Amniotic stem cell (primary cell): ENCODE measurements around the gene VPS37D.
"Not testable (repeated sequence)": the region's sequence is repeated elsewhere in the genome, so short reads cannot be mapped to it uniquely, and the experiment has no call there.

Source experiments
- DNase-seq: peaks from one replicate; lab custom pipeline; 2025; lab: John Stamatoyannopoulos, UW

The VPS37D gene

DNA sequence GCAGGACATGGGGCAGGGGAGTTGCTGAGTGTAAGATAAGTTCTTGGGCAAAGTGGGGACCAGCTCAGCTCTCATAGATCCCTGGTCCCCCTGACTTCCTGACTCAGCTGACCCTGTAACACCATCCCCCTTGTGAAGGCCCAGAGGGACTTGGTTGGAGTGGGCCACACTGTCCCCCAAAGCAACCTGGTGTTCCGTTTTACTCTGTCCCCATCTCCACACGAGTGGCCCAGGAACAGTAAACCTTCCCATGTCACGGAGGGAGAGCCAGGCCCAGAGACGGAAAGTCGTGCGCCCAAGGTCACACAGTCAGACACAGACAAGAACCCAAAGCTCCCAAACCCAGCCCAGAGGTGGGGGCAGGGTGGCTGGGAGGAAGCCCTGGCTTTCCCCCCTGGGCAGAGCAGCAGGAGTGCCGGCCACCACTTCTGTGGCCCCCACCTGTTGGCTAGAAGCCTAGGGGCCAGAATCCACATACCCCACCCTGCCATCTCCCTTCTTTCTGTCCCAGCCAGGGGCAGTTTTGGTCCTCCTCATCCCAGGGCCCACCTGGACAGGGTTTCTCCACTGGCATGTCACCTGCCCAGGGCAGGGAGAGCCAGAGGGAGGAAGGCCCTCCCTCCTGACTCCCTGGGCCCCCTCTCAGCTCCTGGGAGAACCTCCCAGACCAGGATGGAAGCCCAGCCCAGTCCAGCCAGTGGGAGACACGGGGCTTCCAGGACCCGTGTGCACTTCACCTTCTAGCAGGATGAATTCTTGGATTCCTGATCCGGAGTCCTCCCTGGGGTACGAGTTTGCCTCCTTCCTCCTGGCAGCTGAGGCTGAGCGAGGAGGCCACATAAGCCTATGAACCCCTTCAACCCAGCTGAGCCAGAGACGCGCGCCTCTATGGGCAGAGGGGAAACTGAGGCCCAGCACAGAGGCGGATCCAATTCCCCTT is 20.6 kb upstream of the VPS37D start:
- no peak for DNase-seq

DNA sequence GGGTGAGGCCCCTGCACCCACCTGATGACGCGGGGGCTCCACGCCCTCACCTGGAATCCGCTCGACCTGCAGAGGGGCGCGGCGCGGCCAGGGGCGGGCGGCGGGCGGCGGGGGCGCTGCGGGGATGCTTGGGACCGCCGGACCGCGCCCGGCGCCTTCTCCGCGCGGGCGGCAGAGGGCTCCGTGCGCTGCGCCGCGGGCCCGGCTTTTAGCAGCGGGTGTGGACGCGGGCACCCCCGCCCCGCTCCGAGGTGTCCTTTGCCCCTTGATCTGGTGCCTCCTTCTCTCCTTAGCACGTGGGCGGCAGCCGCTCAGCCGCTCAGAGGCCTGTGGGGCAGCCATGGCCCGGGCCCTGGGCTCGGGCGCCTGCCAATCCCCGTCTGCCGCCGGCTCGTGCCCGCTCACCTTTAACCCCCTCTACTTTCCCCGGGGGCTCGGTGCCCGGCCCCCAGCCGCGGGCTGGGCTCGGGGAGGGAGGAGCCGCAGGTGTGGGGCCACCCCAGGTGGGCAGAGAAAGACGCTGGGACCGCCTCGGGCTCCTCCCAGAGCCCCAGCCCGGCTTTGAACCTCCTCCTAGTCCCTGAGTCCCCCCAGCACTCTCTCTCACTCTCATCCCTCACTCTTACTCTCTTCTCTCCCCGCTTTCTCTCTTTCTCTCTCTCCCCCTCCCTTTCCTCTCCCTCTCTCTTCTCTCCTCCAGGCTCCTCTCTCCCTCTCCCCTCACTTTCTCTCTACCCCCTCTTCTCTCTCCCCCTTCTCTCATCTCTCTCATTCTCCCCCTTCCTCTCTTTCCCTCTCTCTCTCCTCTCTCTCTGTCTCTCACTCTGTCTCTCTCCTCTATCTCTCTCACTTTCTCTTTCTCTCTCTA is 19.7 kb upstream of the VPS37D start:
- DNase-seq = no peak

- DNase-seq = no peak
Measured at GRCh38 chr7:73648593-73649332, 18.9 kb upstream of the VPS37D start.

DNA sequence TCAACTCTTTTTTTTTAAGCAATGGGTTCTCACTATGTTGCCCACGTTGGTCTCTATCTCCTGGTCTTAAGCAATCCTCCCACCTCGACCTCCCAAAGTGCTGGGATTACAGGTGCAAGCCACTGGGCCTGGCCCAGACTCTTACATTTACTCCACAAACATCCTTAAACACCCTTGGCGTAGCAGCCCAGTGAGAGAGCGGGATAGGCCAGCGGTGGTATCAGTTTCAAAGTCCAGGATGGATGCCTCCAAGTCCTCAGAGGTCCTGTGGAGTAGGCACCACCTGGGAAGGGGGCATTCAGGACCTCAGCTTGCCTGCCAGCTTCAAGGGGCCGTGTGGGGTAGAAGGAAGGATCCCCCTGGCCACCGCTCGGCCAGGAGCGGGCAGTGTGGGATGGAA is 18.1 kb upstream of the VPS37D start:
- DNase-seq = no peak

- DNase-seq = no peak
Measured at GRCh38 chr7:73650524-73650923, 17.1 kb upstream of the VPS37D start.

DNA sequence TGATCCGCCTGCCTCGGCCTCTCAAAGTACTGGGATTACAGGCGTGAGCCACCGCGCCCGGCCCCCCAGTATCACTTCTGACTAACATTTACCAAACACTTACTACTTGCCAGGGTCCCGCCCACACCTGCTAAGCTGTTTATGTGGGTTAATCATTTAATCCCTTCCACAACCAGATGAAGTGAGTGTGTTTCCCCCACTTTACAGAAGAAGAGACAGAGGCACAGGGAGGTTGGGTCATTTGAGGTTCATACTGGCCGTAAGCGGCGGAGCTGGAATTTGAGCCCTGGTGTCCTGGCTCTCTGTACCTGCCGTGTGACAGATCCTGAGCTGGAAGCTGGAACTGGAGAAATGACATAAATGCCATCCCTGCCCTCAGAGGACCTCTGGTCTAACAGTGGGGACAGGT is 15.1 kb upstream of the VPS37D start:
- DNase-seq = no peak

DNA sequence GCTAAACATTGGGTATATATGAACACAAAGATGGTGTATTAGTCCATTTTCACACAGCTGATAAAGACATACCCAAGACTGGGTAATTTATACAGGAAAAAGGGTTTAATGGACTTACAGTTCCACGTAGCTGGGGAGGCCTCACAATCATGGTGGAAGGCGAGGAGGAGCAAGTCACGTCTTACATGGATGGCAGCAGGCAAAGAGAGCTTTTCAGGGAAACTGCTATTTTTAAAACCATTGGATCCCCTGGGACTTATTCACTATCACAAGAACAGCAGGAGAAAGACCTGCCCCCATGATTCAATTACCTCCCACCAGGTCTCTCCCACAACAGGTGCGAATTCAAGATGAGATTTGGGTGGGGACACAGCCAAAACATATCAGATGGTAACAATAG is 12.3 kb upstream of the VPS37D start:
- not testable (repeated sequence) for DNase-seq

DNA sequence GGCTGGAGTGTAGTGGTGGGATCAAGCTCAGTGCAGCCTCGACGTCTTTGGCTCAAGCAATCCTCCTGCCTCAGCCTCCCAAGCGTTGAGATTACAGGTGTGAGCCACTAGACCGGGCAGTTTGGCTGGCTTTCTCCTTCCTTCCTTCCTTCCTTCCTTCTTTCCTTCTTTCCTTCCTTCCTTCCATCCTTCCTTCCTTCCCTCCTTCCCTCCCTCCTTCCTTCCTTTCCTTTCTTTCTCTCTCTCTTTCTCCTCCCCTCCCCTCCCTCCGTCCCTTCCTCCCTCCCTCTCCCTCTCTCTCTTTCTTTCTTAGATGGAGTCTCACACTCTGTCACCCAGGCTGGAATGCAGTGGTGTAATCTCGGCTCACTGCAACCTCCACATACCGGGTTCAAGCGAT is 7.6 kb upstream of the VPS37D start:
- DNase-seq = no peak

GRCh38 chr7:73660594-73660993 is 7.0 kb upstream of the VPS37D start:
- DNase-seq = not testable (repeated sequence)

- DNase-seq = no peak
Measured at GRCh38 chr7:73663033-73663432, 4.6 kb upstream of the VPS37D start.

DNA sequence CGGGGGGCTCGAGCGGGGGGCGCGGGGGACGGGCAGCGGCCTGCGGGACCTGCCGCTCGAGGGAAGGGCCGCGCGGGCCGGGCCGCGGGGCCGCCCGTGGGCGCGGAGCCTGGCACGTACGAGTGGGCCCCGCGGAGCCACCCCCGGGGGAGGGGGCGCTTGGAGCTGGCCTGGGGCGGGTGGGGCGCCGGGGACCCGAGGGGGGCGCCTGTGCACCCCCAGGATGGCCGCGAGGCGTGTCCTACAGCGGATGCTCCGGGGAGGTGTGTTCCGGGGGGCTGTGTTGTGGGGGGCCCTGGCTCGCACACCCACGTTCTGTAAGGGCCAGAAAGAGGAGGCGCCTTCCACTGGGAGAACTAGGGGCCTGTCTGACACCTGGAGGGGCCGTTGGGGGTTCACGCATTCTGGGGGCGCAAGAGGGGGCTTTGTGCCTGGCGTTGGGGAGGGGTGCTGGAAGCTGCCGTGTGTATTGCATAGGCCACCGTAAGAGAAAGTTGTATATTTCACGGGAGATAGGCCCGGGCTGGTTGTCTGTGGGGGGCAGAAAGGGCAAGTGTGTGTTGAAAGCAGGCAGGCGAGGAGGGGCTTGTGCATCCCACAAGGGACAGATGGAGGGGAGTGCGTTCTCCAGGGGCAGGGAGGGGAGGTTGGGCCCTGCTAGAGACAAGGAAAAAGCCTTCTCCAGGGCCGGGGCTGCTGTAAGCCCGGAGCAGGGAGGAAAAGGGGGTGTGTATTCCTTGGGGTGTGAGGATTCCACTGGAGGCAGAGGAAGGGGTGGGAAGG is 663 bp downstream of the VPS37D start:
- no peak for DNase-seq

GRCh38 chr7:73668886-73669230 is 1.2 kb downstream of the VPS37D start:
- no peak for DNase-seq

DNA sequence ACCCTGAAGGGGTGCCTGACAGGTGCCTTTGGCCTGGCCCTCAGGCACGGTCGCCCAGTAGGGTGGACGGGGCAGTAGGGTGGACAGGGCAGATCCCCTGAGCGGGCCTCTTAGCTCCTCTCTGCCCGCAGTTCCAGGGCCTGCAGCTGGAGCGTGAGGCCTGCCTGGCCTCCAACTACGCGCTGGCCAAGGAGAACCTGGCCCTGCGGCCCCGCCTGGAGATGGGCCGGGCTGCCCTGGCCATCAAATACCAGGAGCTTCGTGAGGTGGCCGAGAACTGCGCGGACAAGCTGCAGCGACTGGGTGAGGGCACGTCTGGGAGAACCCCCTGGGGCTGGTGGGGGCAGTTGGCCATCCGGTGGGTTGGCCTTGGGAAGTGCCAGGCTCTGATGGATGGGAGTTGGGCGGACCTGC is 1.7 kb downstream of the VPS37D start:
- DNase-seq = no peak

- DNase-seq = no peak
Measured at GRCh38 chr7:73669858-73670385, 2.3 kb downstream of the VPS37D start.

DNA sequence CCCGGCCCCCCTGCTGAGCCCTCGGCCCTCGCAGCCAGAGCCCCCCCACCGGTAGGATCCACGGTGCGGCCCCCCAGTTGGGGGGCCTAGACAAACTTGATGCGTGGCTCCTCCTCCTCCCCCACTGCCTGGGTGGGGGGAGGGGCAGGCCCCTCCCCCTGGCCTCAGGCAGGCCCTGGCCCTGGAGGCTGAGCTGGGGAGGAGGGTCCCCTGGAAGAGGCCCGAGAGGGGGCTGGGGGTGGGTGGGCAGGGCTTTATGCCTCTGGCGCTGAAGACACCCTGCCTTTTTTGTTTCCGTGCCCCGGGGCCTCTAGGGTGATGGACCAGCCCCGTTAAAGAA is 3.7 kb downstream of the VPS37D start:
- DNase-seq = no peak

GRCh38 chr7:73671857-73672445 is 4.3 kb downstream of the VPS37D start:
- DNase-seq = no peak

DNA sequence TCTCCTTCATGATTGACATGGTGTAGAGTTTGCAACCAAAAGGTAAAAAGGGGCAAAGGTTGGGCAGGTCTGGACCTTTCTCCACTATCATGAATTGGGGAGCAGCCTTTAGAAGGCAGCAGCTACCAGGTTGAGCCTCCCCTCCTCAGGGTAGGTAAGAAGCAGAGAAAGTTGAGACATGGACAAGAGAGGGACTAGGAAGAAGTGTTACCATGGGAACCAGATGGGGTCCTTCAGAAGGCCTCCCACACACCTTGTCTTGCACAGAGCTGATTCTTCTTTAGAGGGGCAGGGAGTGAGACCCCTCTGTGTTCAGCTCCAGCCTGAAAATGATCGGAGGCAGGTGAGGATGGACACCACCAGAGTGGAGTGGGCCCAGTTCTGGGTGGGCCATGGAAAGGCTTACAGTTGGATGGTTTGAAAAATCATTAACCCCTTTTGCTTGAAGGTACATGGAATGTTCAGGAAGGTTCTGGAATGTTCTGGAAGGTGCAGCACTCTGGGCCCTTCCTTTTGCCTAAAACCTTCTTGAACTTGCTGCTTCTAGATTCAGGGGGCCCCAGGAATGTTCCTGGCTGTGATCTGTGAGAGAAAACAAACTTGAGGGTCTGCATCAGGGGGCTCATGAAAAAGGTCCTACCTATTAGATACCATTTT is 7.0 kb downstream of the VPS37D start:
- DNase-seq = no peak

- not testable (repeated sequence) for DNase-seq
Measured at GRCh38 chr7:73676062-73676461, 8.4 kb downstream of the VPS37D start.

GRCh38 chr7:73678862-73679261 is 11.2 kb downstream of the VPS37D start:
- no peak for DNase-seq

DNA sequence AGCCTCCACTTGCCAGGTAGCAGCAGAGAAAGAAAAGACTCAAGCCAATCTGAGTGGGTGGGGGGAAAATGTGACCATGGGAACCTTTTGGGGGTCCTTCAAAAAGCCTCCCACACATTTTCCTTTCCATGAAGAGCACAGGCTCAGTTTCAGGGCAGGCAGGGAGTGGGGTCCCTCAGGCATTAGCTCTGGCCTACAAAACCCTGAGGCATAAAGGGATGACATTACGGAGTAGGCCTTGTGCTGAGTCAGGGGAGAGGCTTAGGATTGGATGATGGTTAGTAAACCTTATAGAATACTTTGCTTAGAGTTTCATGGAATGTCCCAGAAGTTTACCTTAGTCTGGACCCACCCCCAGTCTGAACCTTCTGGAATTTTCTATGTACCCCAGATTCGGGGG is 12.1 kb downstream of the VPS37D start:
- DNase-seq = no peak
